D341Med (cell line): ENCODE data around the gene PTPRZ1.
A peak's percentile ranks its signal among the peaks of the same experiment; 100 is the strongest.

ENCODE experiments used
- DNase-seq: peaks from one replicate; pipeline ENCODE4 v3.0.0; 2012; ENCODE audit warnings: low spot score

Gene PTPRZ1

DNA sequence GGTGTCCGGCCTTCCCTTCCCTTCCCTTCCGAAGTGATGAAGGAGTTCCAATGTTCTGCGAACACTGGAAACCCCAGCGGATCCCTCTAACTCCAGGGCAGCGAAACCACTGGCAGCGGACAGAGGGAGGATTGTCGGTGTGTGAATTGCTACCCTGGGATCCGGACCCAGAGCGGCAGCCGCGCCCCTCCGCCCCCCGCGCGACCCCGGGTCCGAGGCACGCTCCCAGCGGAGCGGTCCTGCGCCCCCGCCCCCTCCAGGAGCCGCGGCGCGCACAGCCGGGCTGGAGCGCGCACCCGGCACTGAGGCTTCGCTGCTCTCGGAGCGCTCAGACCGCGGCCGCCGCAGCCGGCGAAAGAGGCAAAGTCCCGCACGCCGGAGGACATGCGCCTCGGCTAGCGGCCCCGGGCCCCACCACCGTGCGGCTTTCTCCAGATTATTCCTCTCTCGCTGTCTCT, at the start of gene PTPRZ1:
Gene PTPRZ1, plus strand, starts transcription at position 331 of the 458 bp plus-strand sequence. CDS start 339 bp downstream, outside the sequence.
- DNase-seq, result peak; percentile 83

GRCh38 chr7:121824276-121824675, 48.7 kb upstream of the PTPRZ1 start:
- DNase-seq, result no peak

DNA sequence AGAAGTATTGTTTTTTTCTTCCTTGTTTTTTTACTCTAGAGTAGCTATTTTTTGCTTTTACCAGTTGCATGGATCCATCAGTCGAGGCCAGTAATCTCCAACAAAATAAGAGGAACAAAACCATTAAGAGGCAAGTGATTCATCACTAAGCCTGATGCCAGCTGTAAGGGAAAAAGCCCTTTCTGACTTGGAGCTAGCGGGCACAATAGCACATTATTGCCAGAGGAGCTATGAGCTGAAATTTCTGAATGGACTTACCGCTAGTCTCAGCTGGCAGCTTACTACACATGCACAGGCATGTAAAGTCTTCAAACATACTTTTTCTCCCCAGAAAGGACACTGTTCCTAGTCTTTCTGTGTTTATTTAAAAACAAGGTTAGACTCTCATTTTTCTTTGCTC, 41.6 kb upstream of the PTPRZ1 start:
- no peak for DNase-seq

DNA sequence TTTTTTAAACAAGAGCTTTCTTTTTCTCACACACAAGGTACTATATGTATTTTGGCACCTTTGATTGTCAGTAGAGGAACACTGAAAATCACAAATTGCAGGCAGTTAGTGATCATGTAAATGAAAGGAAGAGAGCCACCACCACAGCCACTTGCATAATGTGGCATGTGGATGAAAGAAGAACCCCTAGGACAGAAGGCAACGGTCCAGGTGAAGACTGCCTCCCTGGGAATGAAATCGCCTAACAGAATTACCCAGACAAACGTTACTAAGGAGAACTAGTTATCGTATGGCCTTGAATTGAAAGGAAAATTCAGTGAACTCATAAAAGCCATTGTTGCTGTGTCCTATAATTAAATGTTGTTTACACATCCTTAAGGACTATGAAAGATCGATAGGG, 41.2 kb upstream of the PTPRZ1 start:
- no peak for DNase-seq

- no peak for DNase-seq
Measured at GRCh38 chr7:121832347-121832746, 40.6 kb upstream of the PTPRZ1 start.

DNA sequence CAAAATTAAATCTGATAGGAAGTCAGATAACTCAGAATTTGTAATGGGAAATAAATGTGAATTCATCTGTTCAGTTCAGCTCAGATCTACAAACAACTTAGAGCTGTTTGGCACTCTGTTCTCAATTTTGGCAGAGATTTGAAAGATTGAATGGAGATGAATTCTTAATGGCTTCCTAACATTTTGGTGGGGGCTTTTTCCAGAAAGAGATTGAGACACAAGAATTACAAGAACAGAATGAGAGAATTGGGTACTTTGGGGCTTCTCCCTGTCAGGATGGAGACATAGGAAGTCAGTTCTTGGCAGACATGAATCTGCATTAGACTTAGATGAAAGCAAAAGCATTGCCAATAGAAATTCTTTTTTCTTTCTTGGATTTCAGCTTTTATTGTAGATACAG, 39.0 kb upstream of the PTPRZ1 start:
- no peak for DNase-seq

DNA sequence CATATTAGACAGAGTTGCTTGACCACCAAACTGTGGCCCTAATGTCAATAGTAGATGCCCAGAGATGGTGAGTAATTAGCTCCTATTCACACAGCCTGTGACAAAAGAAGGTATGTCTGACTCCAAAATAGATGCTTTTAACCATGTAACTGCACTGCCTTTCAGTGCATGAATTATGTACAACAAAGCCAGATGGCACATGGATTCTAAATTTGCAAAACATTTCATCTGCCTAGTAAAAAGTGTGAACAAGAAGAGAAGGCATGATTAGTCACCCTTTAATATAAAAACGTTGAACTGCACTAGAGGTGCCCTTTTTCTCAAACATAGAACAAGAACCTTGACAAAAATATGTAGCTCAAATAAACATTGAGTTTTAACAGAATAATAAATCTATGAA, 35.5 kb upstream of the PTPRZ1 start:
- no peak for DNase-seq

GRCh38 chr7:121847041-121847440, 25.9 kb upstream of the PTPRZ1 start:
- no peak for DNase-seq

DNA sequence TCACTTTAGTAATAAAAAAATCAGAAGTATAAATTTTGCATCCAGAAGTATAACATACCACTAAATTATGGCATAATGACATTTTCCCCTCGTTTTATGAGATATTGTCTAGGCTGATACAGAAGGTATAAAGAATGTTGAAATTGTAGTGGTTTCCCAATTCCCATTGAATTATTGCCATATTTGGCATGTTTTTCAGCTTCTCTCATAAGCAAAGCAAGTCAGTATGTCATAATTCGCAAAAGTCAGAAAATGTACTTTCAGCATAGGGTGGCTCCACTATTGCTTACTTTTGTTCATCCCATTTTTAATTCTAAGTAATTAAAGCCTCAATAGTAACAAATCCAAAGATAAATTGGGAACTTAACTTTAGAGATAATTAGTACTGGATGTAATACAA, 19.7 kb upstream of the PTPRZ1 start:
- no peak for DNase-seq

DNA sequence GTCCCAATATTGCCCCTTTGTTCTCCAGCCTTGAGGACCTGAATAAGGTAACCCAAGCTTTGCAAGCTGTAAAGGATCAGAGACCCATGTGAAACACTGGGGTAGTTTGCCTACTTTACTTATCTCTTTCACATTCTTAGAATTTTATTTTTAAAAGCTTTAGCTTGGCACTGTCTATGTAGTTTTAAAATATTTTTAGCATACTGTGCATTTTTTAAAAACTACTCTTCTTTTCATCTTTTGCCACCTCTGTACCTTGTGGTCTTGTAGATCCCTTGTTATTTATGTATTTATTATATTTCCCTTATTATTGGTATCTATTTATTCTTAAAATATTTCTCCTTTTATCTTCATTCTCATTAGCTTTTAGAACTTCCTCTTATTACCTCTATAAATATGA, 12.0 kb upstream of the PTPRZ1 start:
- no peak for DNase-seq

DNA sequence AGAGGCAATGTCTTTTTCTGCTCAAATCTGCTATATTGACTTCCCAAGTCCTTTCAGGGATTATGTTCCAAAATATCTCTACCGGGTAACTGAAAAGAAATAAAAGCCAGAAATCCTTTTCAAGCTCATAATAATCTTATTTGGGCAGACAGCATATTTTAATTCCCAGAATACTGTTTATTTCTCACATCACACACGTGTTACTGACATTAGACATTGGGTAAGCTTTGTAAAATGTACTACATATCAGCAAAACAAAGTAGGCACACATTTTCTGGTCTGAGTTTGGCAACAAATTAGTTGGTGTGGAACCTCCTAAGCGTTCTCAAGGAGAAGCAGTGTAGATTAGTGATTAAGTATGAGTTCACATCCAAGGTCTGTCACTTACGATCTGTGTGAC, 10.4 kb upstream of the PTPRZ1 start:
- DNase-seq, result no peak

- DNase-seq, result no peak
Measured at GRCh38 chr7:121871188-121871587, 1.8 kb upstream of the PTPRZ1 start.

DNA sequence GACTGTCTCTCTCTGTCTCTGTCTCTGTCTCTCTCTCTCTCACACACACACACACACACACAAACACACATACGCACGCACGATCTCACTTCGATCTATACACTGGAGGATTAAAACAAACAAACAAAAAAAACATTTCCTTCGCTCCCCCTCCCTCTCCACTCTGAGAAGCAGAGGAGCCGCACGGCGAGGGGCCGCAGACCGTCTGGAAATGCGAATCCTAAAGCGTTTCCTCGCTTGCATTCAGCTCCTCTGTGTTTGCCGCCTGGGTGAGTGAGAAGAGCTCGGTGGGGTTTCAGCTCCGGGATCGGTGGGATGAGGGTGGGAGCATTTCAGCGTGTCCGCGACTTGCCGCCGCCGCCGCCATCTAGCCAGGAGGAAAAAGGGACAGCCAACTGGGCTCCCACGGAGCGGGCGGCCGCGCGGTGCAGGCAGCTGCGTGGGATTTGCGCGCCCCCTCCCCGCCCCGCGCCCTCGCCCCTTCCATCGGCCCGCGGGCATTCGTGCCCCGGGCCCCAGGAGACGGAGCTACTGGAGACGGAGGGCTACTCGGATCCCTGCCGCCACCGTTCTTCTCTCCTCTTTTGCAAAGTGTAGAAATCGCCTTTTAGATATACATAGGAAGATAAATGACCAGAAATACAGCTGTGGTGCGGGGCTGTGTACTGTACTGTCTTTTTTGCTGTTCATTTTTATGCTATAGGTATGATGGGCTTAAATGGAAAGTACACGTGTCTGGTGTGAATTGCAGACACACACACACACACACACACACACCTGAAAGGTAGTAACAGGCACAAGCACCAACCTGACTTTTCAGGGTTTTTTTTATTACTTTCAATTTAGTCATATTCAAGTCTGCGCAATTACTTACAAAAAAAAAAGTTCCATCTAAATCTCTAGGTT, 581 bp downstream of the PTPRZ1 start:
- DNase-seq, result peak; percentile 60

DNA sequence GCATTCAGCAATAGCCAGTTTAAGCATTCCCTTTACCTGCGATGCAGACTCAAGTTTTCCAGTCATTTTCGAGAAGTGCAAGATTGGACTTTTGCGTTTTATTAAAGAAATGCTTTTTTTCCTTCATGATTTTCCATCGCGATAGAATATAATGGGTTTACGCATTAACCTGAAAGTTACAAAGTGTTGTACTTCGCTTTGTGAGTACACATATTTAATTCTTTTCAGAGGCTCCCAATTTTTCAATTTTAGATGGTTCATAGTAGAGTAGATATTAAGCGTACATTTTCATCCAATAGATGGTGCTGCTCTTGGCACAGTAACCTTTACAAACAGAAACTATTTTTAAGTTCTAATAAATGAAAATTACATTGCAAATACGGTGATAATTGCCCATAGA, 1.3 kb downstream of the PTPRZ1 start:
- no peak for DNase-seq

GRCh38 chr7:121875203-121875602, 2.2 kb downstream of the PTPRZ1 start:
- no peak for DNase-seq

GRCh38 chr7:121876656-121877500, 3.9 kb downstream of the PTPRZ1 start:
- DNase-seq, result no peak

GRCh38 chr7:121878918-121879464, 6.0 kb downstream of the PTPRZ1 start:
- no peak for DNase-seq

GRCh38 chr7:121879544-121879943, 6.6 kb downstream of the PTPRZ1 start:
- DNase-seq, result no peak

GRCh38 chr7:121882731-121883130, 9.8 kb downstream of the PTPRZ1 start:
- DNase-seq, result no peak

GRCh38 chr7:121885166-121885920, 12.4 kb downstream of the PTPRZ1 start:
- no peak for DNase-seq

- DNase-seq, result no peak
Measured at GRCh38 chr7:121887634-121888033, 14.7 kb downstream of the PTPRZ1 start.

- DNase-seq, result no peak
Measured at GRCh38 chr7:121890833-121891232, 17.9 kb downstream of the PTPRZ1 start.
